ACC112 (cell line): ENCODE results near the gene RAP1GAP2.
A peak's percentile ranks its signal among the peaks of the same experiment; 100 is the strongest.

ENCODE experiments used
- H2AFZ ChIP-seq: fragments of 200-600 bp; sonication (generic); one replicate; pipeline ENCODE4 v1.6.0; 2017; ENCODE audit warnings: antibody characterized with exemption, low read length; ENCODE audit not compliant: unreplicated experiment
- H3K27ac ChIP-seq: fragments of 200-600 bp; sonication (generic); 2 replicates; pipeline ENCODE4 v1.5.1; 2014; ENCODE audit warnings: low read depth, mild to moderate bottlenecking, antibody characterized with exemption, low read length, moderate library complexity
- H3K27me3 ChIP-seq: fragments of 200-600 bp; sonication (generic); 2 replicates; pipeline ENCODE4 v1.6.1; 2014; ENCODE audit warnings: mild to moderate bottlenecking, antibody characterized with exemption, low read length, moderate library complexity, mixed read lengths; ENCODE audit not compliant: insufficient read depth
- H3K36me3 ChIP-seq: fragments of 200-600 bp; sonication (generic); 2 replicates; pipeline ENCODE4 v1.6.1; 2016; ENCODE audit warnings: mild to moderate bottlenecking, antibody characterized with exemption, low read length, moderate library complexity, mixed read lengths; ENCODE audit not compliant: insufficient read depth
- H3K4me1 ChIP-seq: fragments of 200-600 bp; sonication (generic); one replicate; pipeline ENCODE4 v1.6.1; 2016; ENCODE audit warnings: low read length, mixed read lengths; ENCODE audit not compliant: insufficient read depth, unreplicated experiment, control insufficient read depth
- H3K4me3 ChIP-seq: fragments of 200-600 bp; sonication (generic); 2 replicates; pipeline ENCODE4 v1.5.1; 2014; ENCODE audit warnings: mild to moderate bottlenecking, low read depth, low read length
- H3K79me2 ChIP-seq: fragments of 200-600 bp; sonication (generic); one replicate; pipeline ENCODE4 v1.6.0; 2016; ENCODE audit warnings: low read length; ENCODE audit not compliant: control insufficient read depth, unreplicated experiment, insufficient read depth

The RAP1GAP2 gene

GRCh38 chr17:2911755-2912111, 115.5 kb downstream of the RAP1GAP2 start:
- Histone ChIP-seq H2AFZ (no peak overlapping the region), H3K27ac (no peak overlapping the region), H3K27me3 (no peaks in the 10 kb centered on the region), H3K79me2 (no peaks in the 10 kb centered on the region), H3K4me3 (no peak overlapping the region), H3K36me3 (no peaks in the 10 kb centered on the region), H3K4me1 (no peaks in the 10 kb centered on the region)

- Histone ChIP-seq H3K27ac (no peak overlapping the region), H3K4me1 (no peaks in the 10 kb centered on the region), H3K4me3 (no peak overlapping the region), H2AFZ (no peak overlapping the region), H3K27me3 (no peaks in the 10 kb centered on the region), H3K79me2 (no peaks in the 10 kb centered on the region), H3K36me3 (no peaks in the 10 kb centered on the region)
Observed at GRCh38 chr17:2912754-2913153, 116.5 kb downstream of the RAP1GAP2 start.

GRCh38 chr17:2916461-2916860, 120.2 kb downstream of the RAP1GAP2 start:
- no peaks in the 10 kb centered on the region for H3K27me3 ChIP-seq
- H3K4me1 ChIP-seq, result no peaks in the 10 kb centered on the region
- no peak overlapping the region for H3K4me3 ChIP-seq
- H3K27ac ChIP-seq, result no peak overlapping the region
- H2AFZ ChIP-seq, result no peak overlapping the region
- no peaks in the 10 kb centered on the region for H3K79me2 ChIP-seq
- H3K36me3 ChIP-seq, result no peaks in the 10 kb centered on the region

- H3K4me3 ChIP-seq, result no peak overlapping the region
- no peaks in the 10 kb centered on the region for H3K27me3 ChIP-seq
- no peak overlapping the region for H3K27ac ChIP-seq
- H2AFZ ChIP-seq, result no peak overlapping the region
- H3K36me3 ChIP-seq, result no peaks in the 10 kb centered on the region
- H3K79me2 ChIP-seq, result no peaks in the 10 kb centered on the region
- peaks cover 6% of the 10 kb centered on the region for H3K4me1 ChIP-seq
Observed at GRCh38 chr17:2921443-2921842, 125.2 kb downstream of the RAP1GAP2 start.

- no peaks in the 10 kb centered on the region for H3K36me3 ChIP-seq
- H2AFZ ChIP-seq, result peak overlapping the region; percentile 86
- H3K4me1 ChIP-seq, result peaks cover 6% of the 10 kb centered on the region
- no peak overlapping the region for H3K27ac ChIP-seq
- H3K4me3 ChIP-seq, result peak overlapping the region; percentile 48; the same call in 1 of the 2 replicates
- H3K27me3 ChIP-seq, result no peaks in the 10 kb centered on the region
- H3K79me2 ChIP-seq, result no peaks in the 10 kb centered on the region
Observed at GRCh38 chr17:2924211-2924610, 128.0 kb downstream of the RAP1GAP2 start.

GRCh38 chr17:2925011-2925410, 128.8 kb downstream of the RAP1GAP2 start:
- no peaks in the 10 kb centered on the region for H3K36me3 ChIP-seq
- H3K4me3 ChIP-seq, result no peak overlapping the region
- no peaks in the 10 kb centered on the region for H3K79me2 ChIP-seq
- H3K4me1 ChIP-seq, result peaks cover 6% of the 10 kb centered on the region
- H3K27me3 ChIP-seq, result no peaks in the 10 kb centered on the region
- H3K27ac ChIP-seq, result no peak overlapping the region
- H2AFZ ChIP-seq, result no peak overlapping the region

GRCh38 chr17:2926019-2926650, 129.9 kb downstream of the RAP1GAP2 start:
- Histone ChIP-seq H3K79me2 (no peaks in the 10 kb centered on the region), H3K4me1 (peaks cover 6% of the 10 kb centered on the region), H3K27me3 (no peaks in the 10 kb centered on the region), H3K27ac (no peak overlapping the region), H2AFZ (no peak overlapping the region), H3K36me3 (no peaks in the 10 kb centered on the region), H3K4me3 (no peak overlapping the region)

- no peaks in the 10 kb centered on the region for H3K27me3 ChIP-seq
- H3K4me3 ChIP-seq, result no peak overlapping the region
- no peaks in the 10 kb centered on the region for H3K79me2 ChIP-seq
- peaks cover 6% of the 10 kb centered on the region for H3K4me1 ChIP-seq
- no peak overlapping the region for H3K27ac ChIP-seq
- no peak overlapping the region for H2AFZ ChIP-seq
- H3K36me3 ChIP-seq, result no peaks in the 10 kb centered on the region
Observed at GRCh38 chr17:2928294-2928890, 132.2 kb downstream of the RAP1GAP2 start.

- H2AFZ ChIP-seq, result no peak overlapping the region
- no peaks in the 10 kb centered on the region for H3K36me3 ChIP-seq
- H3K79me2 ChIP-seq, result no peaks in the 10 kb centered on the region
- H3K4me1 ChIP-seq, result no peaks in the 10 kb centered on the region
- no peak overlapping the region for H3K4me3 ChIP-seq
- H3K27ac ChIP-seq, result no peak overlapping the region
- no peaks in the 10 kb centered on the region for H3K27me3 ChIP-seq
Observed at GRCh38 chr17:2929881-2930533, 133.8 kb downstream of the RAP1GAP2 start.

GRCh38 chr17:2931876-2932275, 135.6 kb downstream of the RAP1GAP2 start:
- no peaks in the 10 kb centered on the region for H3K36me3 ChIP-seq
- H3K4me1 ChIP-seq, result no peaks in the 10 kb centered on the region
- no peak overlapping the region for H3K27ac ChIP-seq
- H3K79me2 ChIP-seq, result no peaks in the 10 kb centered on the region
- no peak overlapping the region for H3K4me3 ChIP-seq
- H2AFZ ChIP-seq, result no peak overlapping the region
- no peaks in the 10 kb centered on the region for H3K27me3 ChIP-seq

- Histone ChIP-seq H3K4me1 (no peaks in the 10 kb centered on the region), H3K27ac (no peak overlapping the region), H3K79me2 (no peaks in the 10 kb centered on the region), H2AFZ (no peak overlapping the region), H3K36me3 (no peaks in the 10 kb centered on the region), H3K27me3 (no peaks in the 10 kb centered on the region), H3K4me3 (no peak overlapping the region)
Observed at GRCh38 chr17:2932946-2933345, 136.7 kb downstream of the RAP1GAP2 start.
